ENCODE results near the gene PARD3.

- TF ChIP-seq SIN3A (IDR thresholded peaks at IDR 0.05; ENCODE audit: low read depth, low read length) = no peak
- TF ChIP-seq ATF7 (IDR thresholded peaks at IDR 0.05; ENCODE audit: low read depth) = no peak
- no peak for TF ChIP-seq CTCF (IDR thresholded peaks at IDR 0.05 in 2 of 3, conservative IDR thresholded peaks at IDR 0.05 in 1 of 3; ENCODE audit: control insufficient read depth in 2 of 3, extremely low read depth in 1 of 3, insufficient read depth in 1 of 3, low read depth in 3 of 3, low read length in 3 of 3)
- TF ChIP-seq EZH2 (IDR thresholded peaks at IDR 0.05; ENCODE audit: borderline replicate concordance, control insufficient read depth, low read depth, low read length) = no peak
- TF ChIP-seq MLLT1 (IDR thresholded peaks at IDR 0.05) = no peak
- no peak for TF ChIP-seq BHLHE40 (IDR thresholded peaks at IDR 0.05; ENCODE audit: borderline replicate concordance in 1 of 2, low read depth in 2 of 2, low read length in 1 of 2)
- no peak for TF ChIP-seq POLR2A (IDR thresholded peaks at IDR 0.05; ENCODE audit: low read depth, low read length)
- no peak for TF ChIP-seq TAF1 (IDR thresholded peaks at IDR 0.05; ENCODE audit: borderline replicate concordance, low read depth, low read length)
- no peak for TF ChIP-seq CHD2 (IDR thresholded peaks at IDR 0.05; ENCODE audit: borderline replicate concordance, low read depth, low read length)
- no peak for TF ChIP-seq ESRRA (IDR thresholded peaks at IDR 0.05; ENCODE audit: low read length)
- no peak for TF ChIP-seq MYC (IDR thresholded peaks at IDR 0.05; ENCODE audit: insufficient read depth, insufficient read length, insufficient replicate concordance, low read length, severe bottlenecking)
Measured at GRCh38 chr10:34574353-34574934, 240.7 kb downstream of the PARD3 start.

Measured in GM12878 (cell line).